ENCODE data around the gene RNH1. TPM values are rescaled to one million over a fixed set of nuclear protein-coding genes. Genes with fewer than 3 reads are reported as not detected.

RNH1 gene
- polyA plus RNA-seq, 3 donors, result 381 to 445 (median 443) TPM

- no peak overlapping the region for H3K27ac Mint-ChIP-seq
- Histone ChIP-seq H3K27ac (ENCODE audit: low read depth in 1 of 2, low read length in 2 of 2) (no peak overlapping the region), H3K9ac (ENCODE audit: insufficient read depth, low read length, poor library complexity, severe bottlenecking) (no peak overlapping the region), H4K20me1 (ENCODE audit: insufficient read depth, low read length) (no peaks in the 10 kb centered on the region), H3K36me3 (replicated peaks in 1 of 2; ENCODE audit: control insufficient read depth in 1 of 2, insufficient read depth in 2 of 2, low read length in 2 of 2) (no peaks in the 10 kb centered on the region), H3K27me3 (ENCODE audit: control insufficient read depth in 2 of 2, insufficient read depth in 2 of 2, low read length in 2 of 2) (peaks cover 4 to 60% of the 10 kb centered on the region in 2 donors), H3K79me2 (ENCODE audit: insufficient read depth, low read length) (no peaks in the 10 kb centered on the region), H3K4me3 (replicated peaks in 1 of 3; ENCODE audit: low read depth in 2 of 3, low read length in 3 of 3) (no peak overlapping the region), H3K9me3 (replicated peaks in 1 of 2; ENCODE audit: control insufficient read depth in 1 of 2, insufficient read depth in 1 of 2, low read length in 2 of 2) (peaks cover 0 to 8% of the 10 kb centered on the region in 2 donors), H3K4me2 (replicated peaks; ENCODE audit: extremely low read depth, low read length, poor library complexity, severe bottlenecking) (peak overlapping the region; percentile 51), H2AFZ (ENCODE audit: insufficient read depth, low read depth, low read length, poor library complexity, severe bottlenecking) (no peak overlapping the region), H3K4me1 (ENCODE audit: control insufficient read depth in 1 of 2, insufficient read depth in 2 of 2, low read length in 2 of 2) (peaks cover 8 to 26% of the 10 kb centered on the region in 2 donors)
- peaks cover 29 to 71% (median 46%) of the 10 kb centered on the region in 3 donors for H3K27me3 Mint-ChIP-seq (ENCODE audit: low read depth in 3 of 3)
- DNase-seq, result no peak
- peaks cover 11% of the 10 kb centered on the region for H3K4me1 Mint-ChIP-seq
- TF ChIP-seq CTCF (IDR thresholded peaks at IDR 0.05), result peak; percentile 63
- peaks cover 0 to 10% (median 2%) of the 10 kb centered on the region in 7 donors for H3K9me3 Mint-ChIP-seq
- H3K4me3 Mint-ChIP-seq, result no peak overlapping the region
- intact Hi-C loops (cut with micrococcal nuclease), result no loop called here
- peaks cover 0 to 2% of the 10 kb centered on the region in 2 donors for H3K36me3 Mint-ChIP-seq
- under 1% methylated on average over 52 of the region's 57 CpGs for WGBS (ENCODE audit: insufficient coverage)
Measured at GRCh38 chr11:555227-555779, 48.3 kb upstream of the RNH1 start.

- Histone ChIP-seq H3K4me2 (replicated peaks; ENCODE audit: extremely low read depth, low read length, poor library complexity, severe bottlenecking) (peak overlapping the region; percentile 71), H3K79me2 (ENCODE audit: insufficient read depth, low read length) (no peaks in the 10 kb centered on the region), H3K9me3 (replicated peaks in 1 of 2; ENCODE audit: control insufficient read depth in 1 of 2, insufficient read depth in 1 of 2, low read length in 2 of 2) (peaks cover 0 to 8% of the 10 kb centered on the region in 2 donors), H3K27ac (ENCODE audit: low read depth in 1 of 2, low read length in 2 of 2) (no peak overlapping the region), H3K36me3 (replicated peaks in 1 of 2; ENCODE audit: control insufficient read depth in 1 of 2, insufficient read depth in 2 of 2, low read length in 2 of 2) (no peaks in the 10 kb centered on the region), H2AFZ (ENCODE audit: insufficient read depth, low read depth, low read length, poor library complexity, severe bottlenecking) (no peak overlapping the region), H4K20me1 (ENCODE audit: insufficient read depth, low read length) (no peaks in the 10 kb centered on the region), H3K9ac (ENCODE audit: insufficient read depth, low read length, poor library complexity, severe bottlenecking) (no peak overlapping the region), H3K4me1 (ENCODE audit: control insufficient read depth in 1 of 2, insufficient read depth in 2 of 2, low read length in 2 of 2) (peaks cover 2 to 20% of the 10 kb centered on the region in 2 donors), H3K4me3 (replicated peaks in 1 of 3; ENCODE audit: low read depth in 2 of 3, low read length in 3 of 3) (peak overlapping the region in 1 of 3 experiments; percentile 42), H3K27me3 (ENCODE audit: control insufficient read depth in 2 of 2, insufficient read depth in 2 of 2, low read length in 2 of 2) (peaks cover 4 to 57% of the 10 kb centered on the region in 2 donors)
- Mint-ChIP-seq H3K27me3 (ENCODE audit: low read depth in 3 of 3) (peaks cover 29 to 67% (median 46%) of the 10 kb centered on the region in 3 donors), H3K27ac (no peak overlapping the region), H3K4me3 (peak overlapping the region in 1 of 2 donors; percentile 46), H3K36me3 (peaks cover 0 to 2% of the 10 kb centered on the region in 2 donors), H3K4me1 (peaks cover 4% of the 10 kb centered on the region), H3K9me3 (peaks cover 0 to 10% (median 2%) of the 10 kb centered on the region in 7 donors)
- 25% methylated on average over 41 of the region's 60 CpGs for WGBS (ENCODE audit: insufficient coverage)
- peak; percentile 52 to 70 (median 64) for DNase-seq
- intact Hi-C loops (cut with micrococcal nuclease), result no loop called here
- TF ChIP-seq CTCF (IDR thresholded peaks at IDR 0.05), result no peak
Measured at GRCh38 chr11:554428-555226, 47.6 kb upstream of the RNH1 start.

Measured in CD14-positive monocyte (primary cell).